ENCODE data around the gene CKS1B. TPM values are rescaled to one million over a fixed set of nuclear protein-coding genes. Genes with fewer than 3 reads are reported as not detected.

The CKS1B gene
- total and polyA plus RNA-seq, 10 donors, result 15.7 to 51.5 (median 27.5) TPM

GRCh38 chr1:154945962-154946850 lies 28.3 kb upstream of the CKS1B start:
- Histone ChIP-seq H3K4me1 (peaks cover 39 to 65% (median 56%) of the 10 kb centered on the region in 6 donors), H3K9me3 (no peaks in the 10 kb centered on the region), H3K36me3 (peaks cover 0 to 68% (median 47%) of the 10 kb centered on the region in 6 donors), H3K27me3 (replicated peaks in 1 of 7) (no peaks in the 10 kb centered on the region), H3K27ac (peak overlapping the region in 2 of 8 donors; percentile 92 to 99), H3K4me3 (no peak overlapping the region)
- intact Hi-C loops (cut with DNase I; ENCODE audit: low total_unique reads), result no loop called here
- no peak for DNase-seq
- 70 to 82% (median 81%) methylated on average over 13 to 17 of the region's 17 CpGs for WGBS, 5 donors
- TF ChIP-seq POLR2A (IDR thresholded peaks at IDR 0.05) (no peak), POLR2AphosphoS5 (IDR thresholded peaks at IDR 0.05) (peak in 1 of 3 donors; percentile 33)

GRCh38 chr1:154948079-154948478 lies 26.4 kb upstream of the CKS1B start:
- WGBS, 5 donors, result 94 to 99% (median 96%) methylated on average over 9 to 11 of the region's 11 CpGs
- Histone ChIP-seq H3K27me3 (replicated peaks in 1 of 7) (no peaks in the 10 kb centered on the region), H3K27ac (peak overlapping the region in 1 of 8 donors; percentile 11), H3K9me3 (no peaks in the 10 kb centered on the region), H3K4me1 (peaks cover 40 to 65% (median 56%) of the 10 kb centered on the region in 6 donors), H3K36me3 (peaks cover 0 to 75% (median 49%) of the 10 kb centered on the region in 6 donors), H3K4me3 (no peak overlapping the region)
- DNase-seq, result no peak
- TF ChIP-seq CTCF (IDR thresholded peaks at IDR 0.05 in 8 of 11, conservative IDR thresholded peaks at IDR 0.05 in 3 of 11) (no peak), POLR2A (IDR thresholded peaks at IDR 0.05) (no peak), POLR2AphosphoS5 (IDR thresholded peaks at IDR 0.05) (peak in 1 of 3 donors; percentile 53)
- intact Hi-C loops (cut with DNase I; ENCODE audit: low total_unique reads), result no loop called here

GRCh38 chr1:154951901-154952657 lies 22.4 kb upstream of the CKS1B start:
- H3K27me3 ChIP-seq (replicated peaks in 1 of 7), result no peaks in the 10 kb centered on the region
- H3K4me3 ChIP-seq, result peak overlapping the region in 5 of 8 donors; percentile 1 to 78 (median 19)
- H3K36me3 ChIP-seq, result peaks cover 0 to 46% (median 28%) of the 10 kb centered on the region in 6 donors
- WGBS, 5 donors, result 33 to 47% (median 38%) methylated on average over 15 of the region's 15 CpGs
- DNase-seq, result peak; percentile 87
- TF ChIP-seq POLR2AphosphoS5 (IDR thresholded peaks at IDR 0.05) (peak; percentile 11 to 56 (median 37)), CTCF (IDR thresholded peaks at IDR 0.05 in 8 of 11, conservative IDR thresholded peaks at IDR 0.05 in 3 of 11) (no peak), POLR2A (IDR thresholded peaks at IDR 0.05) (no peak)
- peak overlapping the region; percentile 28 to 89 (median 82) for H3K27ac ChIP-seq
- intact Hi-C loops (cut with DNase I; ENCODE audit: low total_unique reads), result no loop called here
- H3K9me3 ChIP-seq, result no peaks in the 10 kb centered on the region
- peaks cover 51 to 69% (median 65%) of the 10 kb centered on the region in 6 donors for H3K4me1 ChIP-seq

- H3K36me3 ChIP-seq, result peaks cover 0 to 41% (median 23%) of the 10 kb centered on the region in 6 donors
- TF ChIP-seq POLR2A (IDR thresholded peaks at IDR 0.05), result no peak
- no peak for TF ChIP-seq CTCF (IDR thresholded peaks at IDR 0.05 in 8 of 11, conservative IDR thresholded peaks at IDR 0.05 in 3 of 11)
- H3K4me1 ChIP-seq, result peaks cover 51 to 75% (median 66%) of the 10 kb centered on the region in 6 donors
- H3K27me3 ChIP-seq (replicated peaks in 1 of 7), result no peaks in the 10 kb centered on the region
- H3K4me3 ChIP-seq, result peak overlapping the region in 1 of 8 donors; percentile 78
- no peaks in the 10 kb centered on the region for H3K9me3 ChIP-seq
- H3K27ac ChIP-seq, result peak overlapping the region; percentile 28 to 89 (median 82)
- 69 to 81% (median 75%) methylated on average over 6 of the region's 6 CpGs for WGBS, 5 donors
- intact Hi-C loops (cut with DNase I; ENCODE audit: low total_unique reads), result no loop called here
- no peak for DNase-seq
Measured at GRCh38 chr1:154952664-154953063, 21.8 kb upstream of the CKS1B start.

Data from spleen (tissue), 11 donors.